Fibroblast of lung (primary cell): ENCODE results near the gene LRP1. TPM values are rescaled to one million over a fixed set of nuclear protein-coding genes. Genes with fewer than 3 reads are reported as not detected.

Experiments
- DNase-seq, 2 donors: peaks; one replicate each; pipeline versions ENCODE4 v3.0.0 to v3.0.0-alpha.2; 2010; ENCODE audit warnings: low read depth in 2 of 2
- H2AFZ ChIP-seq: 2 replicates; pipeline ENCODE4 v1.5.1; 2012; ENCODE audit warnings: low read length, control low read depth, inconsistent platforms
- H3K27ac ChIP-seq: 2 replicates; pipeline ENCODE4 v1.5.1; 2011; ENCODE audit warnings: low read length, control low read depth; ENCODE audit not compliant: insufficient read depth
- H3K27me3 ChIP-seq: 2 replicates; pipeline ENCODE4 v1.5.1; 2011; ENCODE audit warnings: mild to moderate bottlenecking, low read length; ENCODE audit not compliant: control insufficient read depth, insufficient read depth
- H3K36me3 ChIP-seq: 2 replicates; pipeline ENCODE4 v1.5.1; 2011; ENCODE audit warnings: low read length; ENCODE audit not compliant: control insufficient read depth, insufficient read depth
- H3K4me1 ChIP-seq: 2 replicates; pipeline ENCODE4 v1.5.1; 2011; ENCODE audit warnings: low read length; ENCODE audit not compliant: control insufficient read depth, insufficient read depth; ENCODE audit errors: extremely low read depth
- H3K4me2 ChIP-seq: 2 replicates; pipeline ENCODE4 v1.5.1; 2011; ENCODE audit warnings: low read length, control low read depth; ENCODE audit not compliant: insufficient read depth; ENCODE audit errors: extremely low read depth
- H3K4me3 ChIP-seq, 4 experiments: fragments of 200-600 bp in 1 of 4; sonication (generic) in 1 of 4; replicated peaks in 1 of 4; 2 replicates each; pipeline ENCODE4 v1.5.1; 2011 to 2016; ENCODE audit warnings: low read length in 4 of 4, low read depth in 3 of 4, mild to moderate bottlenecking in 3 of 4, control low read depth in 2 of 4, inconsistent platforms in 1 of 4, mixed read lengths in 1 of 4; ENCODE audit not compliant: insufficient read depth in 1 of 4; ENCODE audit errors: control extremely low read depth in 1 of 4
- H3K79me2 ChIP-seq: 2 replicates; pipeline ENCODE4 v1.5.1; 2012; ENCODE audit warnings: mild to moderate bottlenecking, low read length, inconsistent platforms; ENCODE audit not compliant: control insufficient read depth, insufficient read depth
- H3K9ac ChIP-seq: 2 replicates; pipeline ENCODE4 v1.5.1; 2011; ENCODE audit warnings: mild to moderate bottlenecking, low read length, control low read depth; ENCODE audit not compliant: insufficient read depth
- H3K9me3 ChIP-seq: 2 replicates; pipeline ENCODE4 v1.5.1; 2012; ENCODE audit warnings: low read depth, low read length; ENCODE audit not compliant: control insufficient read depth, insufficient read depth
- H4K20me1 ChIP-seq: 2 replicates; pipeline ENCODE4 v1.5.1; 2011; ENCODE audit warnings: low read length; ENCODE audit not compliant: control insufficient read depth, insufficient read depth; ENCODE audit errors: extremely low read depth
- CTCF ChIP-seq, 2 donors: IDR thresholded peaks in 1 of 2; conservative IDR thresholded peaks in 1 of 2; 1 replicate in 1 of 2; 2 replicates in 1 of 2; pipeline ENCODE4 v1.5.1; 2011 to 2012; ENCODE audit warnings: low read length in 2 of 2, control low read depth in 1 of 2, inconsistent platforms in 1 of 2, low read depth in 1 of 2, mild to moderate bottlenecking in 1 of 2
- EZH2 ChIP-seq: IDR thresholded peaks from 2 replicates; pipeline ENCODE4 v1.5.1; 2012; ENCODE audit warnings: low read length, control low read depth, mild to moderate bottlenecking; ENCODE audit errors: missing control alignments
- polyA plus RNA-seq, 2 donors: library from polyadenylated mRNA; depleted of rRNA in 1 of 2; stranded (reverse) in 1 of 2; unstranded in 1 of 2; fragments of >200 nt; gene quantifications; 2 replicates each; pipeline ENCODE4 v1.2.1, GENCODE V29; 2011 to 2012; ENCODE audit warnings: missing spikeins in 1 of 2
- total RNA-seq: library from RNA; depleted of rRNA; stranded (reverse); fragments of >200 nt; gene quantifications from 2 replicates; pipeline ENCODE4 v1.2.1, GENCODE V29; 2014

Gene LRP1
- total and polyA plus RNA-seq, 2 donors (not counting 1 experiment from before 2014, with no cell fraction given): 92.2 to 464 TPM

DNA sequence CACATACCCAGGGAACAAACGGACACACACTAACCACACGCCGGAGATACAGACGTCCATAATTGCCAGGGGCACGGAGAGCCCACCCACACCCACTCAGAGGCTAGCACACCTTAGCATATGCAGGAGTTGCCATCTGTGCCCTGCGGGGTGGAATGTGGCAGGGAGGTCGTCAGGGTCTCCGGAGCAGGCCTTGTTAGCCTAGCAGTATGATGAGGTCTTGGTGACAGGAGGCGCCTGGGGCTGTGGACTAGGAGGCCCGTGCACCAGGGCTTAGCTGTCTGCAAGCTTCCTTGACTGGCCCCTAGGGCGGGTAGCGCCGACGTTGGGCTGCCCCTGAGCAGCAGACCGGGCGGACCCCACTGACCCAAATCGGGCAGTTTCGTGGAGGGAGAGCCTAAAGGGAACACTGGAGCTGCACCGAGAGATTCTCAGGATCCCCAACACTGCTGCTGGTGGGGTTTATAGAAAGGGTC lies 112.7 kb downstream of the LRP1 start:
- H3K79me2 ChIP-seq: no peaks in the 10 kb centered on the region
- H4K20me1 ChIP-seq: no peaks in the 10 kb centered on the region
- peak overlapping the region; percentile 33 to 77 (median 64) for H3K4me3 ChIP-seq
- H3K27ac ChIP-seq: no peak overlapping the region
- TF ChIP-seq CTCF (conservative IDR thresholded peaks at IDR 0.05 in 1 of 2, IDR thresholded peaks at IDR 0.05 in 1 of 2; ENCODE audit: low read depth in 1 of 2, low read length in 2 of 2): peak in 1 of 2 donors; percentile 10
- peak; percentile 54 for TF ChIP-seq EZH2
- no peaks in the 10 kb centered on the region for H3K9me3 ChIP-seq
- H3K9ac ChIP-seq: no peak overlapping the region
- peaks cover 16% of the 10 kb centered on the region for H3K27me3 ChIP-seq
- no peaks in the 10 kb centered on the region for H3K36me3 ChIP-seq
- peak in 1 of 2 donors; percentile 33 for DNase-seq
- no peak overlapping the region for H2AFZ ChIP-seq
- peak overlapping the region; percentile 94 for H3K4me2 ChIP-seq
- peaks cover 28% of the 10 kb centered on the region for H3K4me1 ChIP-seq

GRCh38 chr12:57241402-57242310 lies 113.4 kb downstream of the LRP1 start:
- DNase-seq: no peak
- Histone ChIP-seq H3K36me3 (no peaks in the 10 kb centered on the region), H3K4me3 (peak overlapping the region in 2 of 4 experiments; percentile 73 to 77)

More at GRCh38 chr12:57241402-57242310, 113.4 kb downstream of the LRP1 start:
- H2AFZ ChIP-seq: no peak overlapping the region
- no peaks in the 10 kb centered on the region for H3K79me2 ChIP-seq
- H3K4me2 ChIP-seq: no peak overlapping the region
- H3K9ac ChIP-seq: no peak overlapping the region
- no peak overlapping the region for H3K27ac ChIP-seq
- no peaks in the 10 kb centered on the region for H3K9me3 ChIP-seq
- no peaks in the 10 kb centered on the region for H4K20me1 ChIP-seq
- H3K4me1 ChIP-seq: peaks cover 27% of the 10 kb centered on the region
- TF ChIP-seq EZH2 (no peak), CTCF (conservative IDR thresholded peaks at IDR 0.05 in 1 of 2, IDR thresholded peaks at IDR 0.05 in 1 of 2; ENCODE audit: low read depth in 1 of 2, low read length in 2 of 2) (no peak)
- H3K27me3 ChIP-seq: peaks cover 16% of the 10 kb centered on the region
